A549 treated with CORT108297 at 1 μM for 4 hours (cell line): ENCODE data around the gene VWA3B. TPM values are rescaled to one million over a fixed set of nuclear protein-coding genes. Genes with fewer than 3 reads are reported as not detected.

Experiments used
- total RNA-seq: library from RNA; stranded (reverse); fragments of 200-300 nt; extraction: Qiagen RNA extraction; gene quantifications from 5 replicates; pipeline ENCODE4 v1.2.3, GENCODE V29; 2022

VWA3B gene, protein sequence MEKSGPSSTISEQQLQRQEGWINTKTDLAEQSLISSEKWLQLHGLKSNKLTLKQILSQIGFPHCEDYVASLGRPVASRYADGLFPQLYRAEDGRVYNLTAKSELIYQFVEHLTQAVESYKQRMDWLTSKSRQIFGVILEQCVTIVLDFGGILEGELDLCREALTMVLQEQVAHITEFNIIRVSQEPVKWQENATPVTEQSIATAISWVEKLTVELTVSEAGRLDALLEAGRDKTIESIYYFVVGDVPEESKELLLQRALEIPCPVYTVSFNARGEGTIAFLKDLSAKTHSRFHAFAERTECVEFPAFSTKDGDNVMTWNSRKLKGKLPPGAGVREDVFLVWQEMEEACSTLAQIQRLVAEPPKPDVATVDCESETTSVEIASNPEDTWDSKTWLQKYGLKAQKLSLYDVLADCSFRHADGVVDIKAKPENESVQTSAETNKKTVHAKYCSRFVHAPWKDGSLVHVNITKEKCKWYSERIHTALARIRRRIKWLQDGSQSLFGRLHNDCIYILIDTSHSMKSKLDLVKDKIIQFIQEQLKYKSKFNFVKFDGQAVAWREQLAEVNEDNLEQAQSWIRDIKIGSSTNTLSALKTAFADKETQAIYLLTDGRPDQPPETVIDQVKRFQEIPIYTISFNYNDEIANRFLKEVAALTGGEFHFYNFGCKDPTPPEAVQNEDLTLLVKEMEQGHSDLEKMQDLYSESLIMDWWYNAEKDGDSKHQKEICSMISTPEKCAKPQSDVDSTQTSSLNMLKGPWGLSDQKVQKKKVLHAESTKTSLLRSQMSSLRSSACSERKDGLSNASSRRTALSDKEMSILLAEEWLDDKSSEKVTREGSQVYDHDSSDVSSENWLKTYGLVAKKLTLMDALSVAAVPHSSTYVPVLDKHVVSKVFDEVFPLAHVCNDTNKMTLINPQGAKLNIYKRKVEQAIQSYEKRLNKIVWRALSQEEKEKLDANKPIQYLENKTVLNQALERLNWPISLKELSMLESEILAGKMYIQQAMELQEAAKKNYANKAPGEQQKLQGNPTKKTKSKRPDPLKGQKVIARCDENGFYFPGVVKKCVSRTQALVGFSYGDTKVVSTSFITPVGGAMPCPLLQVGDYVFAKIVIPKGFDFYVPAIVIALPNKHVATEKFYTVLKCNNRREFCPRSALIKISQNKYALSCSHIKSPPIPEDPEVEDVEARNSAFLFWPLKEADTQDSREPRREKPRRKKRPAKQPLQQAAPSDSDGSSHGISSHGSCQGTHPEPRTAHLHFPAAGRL (N-terminal part only)
- 0.06 to 0.26 TPM (median 0.09 TPM) in 5 replicates for total RNA-seq

GRCh38 chr2:98086491-98087446, at the start of gene VWA3B:
VWA3B (plus strand) TSS chr2:98087167; CDS start chr2:98093093, 5,926 bp downstream.

GRCh38 chr2:98346311-98347236, 259.6 kb downstream of the VWA3B start, which contains the start of gene CNGA3:
CNGA3 (plus strand) TSS chr2:98346456; CDS start chr2:98369976, 23,520 bp downstream.

Other genes starting within 250 kb of the VWA3B start
- gene TMEM131, start 91.2 kb upstream of the VWA3B start, total RNA-seq = 11.5 to 16.0 TPM (median 14.9 TPM) in 5 replicates